Adipose tissue (tissue), 3 donors: Measurements from ENCODE around the gene POLR3E. TPM values are rescaled to one million over a fixed set of nuclear protein-coding genes. Genes with fewer than 3 reads are reported as not detected.

Experiments used
- H3K27ac ChIP-seq: one replicate; pipeline ENCODE4 v1.5.1; 2013; ENCODE audit warnings: low read depth, low read length
- WGBS, 3 donors: extraction: QIAGEN DNeasy Blood & Tissue Kit; methylation state at CpG; one replicate each; pipeline ENCODE4 v1.1.7; 2013; 5-methylcytosine and 5-hydroxymethylcytosine counted together
- polyA plus RNA-seq, 3 donors: library from polyadenylated mRNA; stranded (reverse); fragments of 200-250 nt; gene quantifications; one replicate each; pipeline ENCODE4 v1.2.3, GENCODE V29; 2013
- donor health status: healthy with polysubstance abuse.
- donor health status: Bipolar disorder and iron deficiency.
- donor health status: healthy.

The POLR3E gene
- polyA plus RNA-seq, 3 donors, result 19.1 to 29.3 (median 24.3) TPM

GRCh38 chr16:22324787-22325597 is 27.8 kb downstream of the POLR3E start:
- H3K27ac ChIP-seq, result no peak overlapping the region
- WGBS, 3 donors, result 87 to 92% (median 88%) methylated on average over 19 of the region's 19 CpGs

- H3K27ac ChIP-seq, result no peak overlapping the region
- 93 to 96% (median 95%) methylated on average over 38 to 46 of the region's 46 CpGs for WGBS, 3 donors
These were observed 28.6 kb downstream of the POLR3E start for GRCh38 chr16:22325598-22326368.

- no peak overlapping the region for H3K27ac ChIP-seq
- 82 to 94% (median 89%) methylated on average over 4 of the region's 4 CpGs for WGBS, 3 donors
These were observed 29.1 kb downstream of the POLR3E start for GRCh38 chr16:22326369-22326652.

- 88 to 93% (median 92%) methylated on average over 13 of the region's 13 CpGs for WGBS, 3 donors
- no peak overlapping the region for H3K27ac ChIP-seq
These were observed 29.7 kb downstream of the POLR3E start for GRCh38 chr16:22326771-22327445.

GRCh38 chr16:22327446-22327775 is 30.2 kb downstream of the POLR3E start:
- 90 to 95% (median 95%) methylated on average over 6 of the region's 6 CpGs for WGBS, 3 donors
- no peak overlapping the region for H3K27ac ChIP-seq

- no peak overlapping the region for H3K27ac ChIP-seq
- 89 to 94% (median 91%) methylated on average over 10 of the region's 10 CpGs for WGBS, 3 donors
These were observed 31.0 kb downstream of the POLR3E start for GRCh38 chr16:22328081-22328725.

GRCh38 chr16:22329199-22329695 is 32.0 kb downstream of the POLR3E start:
- H3K27ac ChIP-seq, result no peak overlapping the region
- 93 to 96% (median 96%) methylated on average over 9 of the region's 9 CpGs for WGBS, 3 donors

- 56 to 72% (median 61%) methylated on average over 4 of the region's 4 CpGs for WGBS, 3 donors
- H3K27ac ChIP-seq, result no peak overlapping the region
These were observed 33.1 kb downstream of the POLR3E start for GRCh38 chr16:22330326-22330725.

- WGBS, 3 donors, result 69 to 85% (median 71%) methylated on average over 6 of the region's 6 CpGs
- no peak overlapping the region for H3K27ac ChIP-seq
These were observed 36.3 kb downstream of the POLR3E start for GRCh38 chr16:22333457-22333994.

GRCh38 chr16:22335668-22336246 is 38.5 kb downstream of the POLR3E start:
- 97 to 98% (median 98%) methylated on average over 3 of the region's 3 CpGs for WGBS, 3 donors
- no peak overlapping the region for H3K27ac ChIP-seq

- H3K27ac ChIP-seq, result no peak overlapping the region
These were observed 39.4 kb downstream of the POLR3E start for GRCh38 chr16:22336581-22336980.

- no peak overlapping the region for H3K27ac ChIP-seq
These were observed 39.8 kb downstream of the POLR3E start for GRCh38 chr16:22337045-22337444.

GRCh38 chr16:22337849-22338635 is 40.8 kb downstream of the POLR3E start:
- WGBS, 3 donors, result 92 to 97% (median 97%) methylated on average over 4 of the region's 4 CpGs
- H3K27ac ChIP-seq, result no peak overlapping the region

GRCh38 chr16:22340945-22341344 is 43.7 kb downstream of the POLR3E start:
- no peak overlapping the region for H3K27ac ChIP-seq

GRCh38 chr16:22342082-22342481 is 44.9 kb downstream of the POLR3E start:
- H3K27ac ChIP-seq, result no peak overlapping the region
- 94 to 100% (median 97%) methylated on average over 2 of the region's 2 CpGs for WGBS, 3 donors

GRCh38 chr16:22346483-22346882 is 49.3 kb downstream of the POLR3E start:
- WGBS, 3 donors, result 61 to 67% (median 66%) methylated on average over 9 of the region's 9 CpGs
- H3K27ac ChIP-seq, result no peak overlapping the region

GRCh38 chr16:22347100-22347820 is 50.1 kb downstream of the POLR3E start:
- no peak overlapping the region for H3K27ac ChIP-seq
- 91 to 95% (median 93%) methylated on average over 20 of the region's 20 CpGs for WGBS, 3 donors
